ENCODE data around the gene NKIRAS2. TPM values are rescaled to one million over a fixed set of nuclear protein-coding genes. Genes with fewer than 3 reads are reported as not detected.

NKIRAS2 gene
- total and polyA plus RNA-seq, 7 experiments from 2014 or later: 14.3 to 30.5 (median 22.0) TPM

- DNase-seq (no peak), ATAC-seq (no peak)
- no peaks in the 10 kb centered on the region for H3K36me3 ChIP-seq (ENCODE audit: control insufficient read depth in 2 of 3, insufficient read depth in 3 of 3, low read length in 3 of 3)
- CTCF ChIA-PET: interaction anchor here (1.5 kb wide), 1 partner anchor 9 kb away, joined by 3 read pairs; the partner anchor contains the start of gene C17orf113
- H3K4me3 Mint-ChIP-seq: no peak overlapping the region
- H3K36me3 Mint-ChIP-seq: no peaks in the 10 kb centered on the region
- no peaks in the 10 kb centered on the region for H3K9me3 ChIP-seq (ENCODE audit: control insufficient read depth in 2 of 3, low read length in 3 of 3)
- H3K4me1 Mint-ChIP-seq: peaks cover 11 to 19% (median 17%) of the 10 kb centered on the region in 7 donors
- peaks cover 0 to 24% (median 7%) of the 10 kb centered on the region in 5 donors for H3K27me3 Mint-ChIP-seq
- no peak overlapping the region for H3K4me3 ChIP-seq (ENCODE audit: low read length)
- POLR2A ChIA-PET: no interaction called here
- intact Hi-C loops (cut with micrococcal nuclease): no loop called here
- H3K27me3 ChIP-seq (ENCODE audit: control insufficient read depth in 2 of 2, insufficient read depth in 2 of 2, low read length in 2 of 2): no peaks in the 10 kb centered on the region
- H3K9me3 Mint-ChIP-seq: peaks cover 0 to 1% (median 0%) of the 10 kb centered on the region in 11 donors
- H3K4me1 ChIP-seq (ENCODE audit: control insufficient read depth in 2 of 2, insufficient read depth in 2 of 2, low read length in 2 of 2): peaks cover 0 to 15% of the 10 kb centered on the region in 2 donors
- H3K27ac Mint-ChIP-seq: no peak overlapping the region
- H3K27ac ChIP-seq (ENCODE audit: low read depth, low read length): no peak overlapping the region
Observed at GRCh38 chr17:42059815-42060214, 39.9 kb downstream of the NKIRAS2 start.

DNA sequence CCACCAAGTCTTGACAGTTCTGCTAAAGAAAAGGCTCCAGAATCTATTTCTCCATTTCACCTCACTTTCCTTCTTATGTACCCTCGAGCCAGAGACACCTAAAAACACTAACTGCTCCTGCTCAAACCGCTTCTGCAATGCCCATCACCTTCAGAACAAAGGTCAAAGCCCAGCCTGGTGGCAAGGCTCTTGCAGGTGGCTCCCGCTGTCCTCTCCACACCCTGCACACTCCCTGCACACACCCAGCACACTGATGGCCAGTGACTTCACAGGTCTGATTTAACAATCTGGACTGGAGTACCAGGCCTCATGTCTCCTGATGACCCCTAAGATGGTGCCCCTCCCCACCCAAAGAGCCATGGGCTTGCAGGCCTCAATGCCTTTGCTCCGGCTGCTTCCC lies 40.3 kb downstream of the NKIRAS2 start:
- Mint-ChIP-seq H3K27ac (no peak overlapping the region), H3K27me3 (peaks cover 0 to 20% (median 3%) of the 10 kb centered on the region in 5 donors), H3K36me3 (no peaks in the 10 kb centered on the region), H3K4me3 (no peak overlapping the region), H3K4me1 (peaks cover 13 to 23% (median 18%) of the 10 kb centered on the region in 7 donors), H3K9me3 (peaks cover 0 to 1% (median 0%) of the 10 kb centered on the region in 11 donors)
- H3K9me3 ChIP-seq (ENCODE audit: control insufficient read depth in 2 of 3, low read length in 3 of 3): no peaks in the 10 kb centered on the region
- no peak overlapping the region for H3K4me3 ChIP-seq (ENCODE audit: low read length)
- intact Hi-C loops (cut with micrococcal nuclease): no loop called here
- no peaks in the 10 kb centered on the region for H3K36me3 ChIP-seq (ENCODE audit: control insufficient read depth in 2 of 3, insufficient read depth in 3 of 3, low read length in 3 of 3)
- ATAC-seq (no peak), DNase-seq (no peak)
- no peaks in the 10 kb centered on the region for H3K27me3 ChIP-seq (ENCODE audit: control insufficient read depth in 2 of 2, insufficient read depth in 2 of 2, low read length in 2 of 2)
- POLR2A ChIA-PET: no interaction called here
- peaks cover 0 to 20% of the 10 kb centered on the region in 2 donors for H3K4me1 ChIP-seq (ENCODE audit: control insufficient read depth in 2 of 2, insufficient read depth in 2 of 2, low read length in 2 of 2)
- CTCF ChIA-PET: interaction anchor here (1.5 kb wide), 1 partner anchor 9 kb away, joined by 3 read pairs; the partner anchor contains the start of gene C17orf113
- H3K27ac ChIP-seq (ENCODE audit: low read depth, low read length): no peak overlapping the region

DNA sequence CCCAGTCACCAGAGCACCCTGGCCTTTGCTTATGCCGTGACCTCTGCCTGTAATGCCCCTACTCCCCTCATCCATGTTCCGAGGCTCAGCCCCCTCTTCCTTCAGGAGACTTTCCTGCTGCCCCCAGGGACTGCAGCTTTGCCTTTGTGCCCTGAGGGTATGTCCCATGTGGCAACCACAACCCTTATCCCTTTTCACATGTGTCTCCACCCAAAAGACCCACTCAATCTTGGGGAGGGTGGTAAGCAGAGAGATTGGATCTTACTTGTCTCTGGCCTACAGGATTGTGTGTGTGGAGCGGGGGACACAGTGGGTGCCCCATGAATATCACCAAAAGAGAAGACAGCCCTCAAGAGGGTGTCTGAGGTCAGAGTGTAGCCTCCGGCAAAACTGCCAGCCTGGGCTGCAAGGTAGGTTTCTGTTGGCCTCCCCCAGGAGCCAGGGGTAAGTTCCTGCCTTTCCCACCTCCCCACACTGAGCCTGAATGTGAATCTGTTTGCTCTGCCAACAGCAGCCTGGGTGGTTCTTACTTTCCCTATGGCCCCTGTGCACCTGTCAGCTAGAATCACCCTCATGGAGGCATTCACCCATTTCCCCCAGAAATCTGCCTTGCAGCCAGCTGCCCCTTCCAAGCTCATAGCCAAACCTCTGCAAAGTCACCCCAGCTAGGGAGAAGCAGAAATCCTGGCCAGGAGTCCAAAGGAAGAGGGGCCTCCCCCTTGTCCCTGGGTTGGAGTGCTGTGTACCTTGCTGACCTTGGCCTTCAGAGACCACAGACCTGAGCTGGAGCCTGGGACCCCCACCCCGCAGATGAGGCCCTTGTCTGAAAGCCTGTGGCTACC lies 42.0 kb downstream of the NKIRAS2 start:
- DNase-seq (no peak), ATAC-seq (no peak)
- CTCF ChIA-PET: interaction anchor here (0.6 kb wide), 2 partner anchors 278 to 354 kb away, joined by 6 to 8 read pairs; no protein-coding TSS in a partner anchor
- Mint-ChIP-seq H3K27ac (peak overlapping the region in 1 of 9 donors; percentile 62), H3K9me3 (peaks cover 0 to 1% (median 0%) of the 10 kb centered on the region in 11 donors), H3K36me3 (no peaks in the 10 kb centered on the region), H3K27me3 (peaks cover 0 to 9% (median 0%) of the 10 kb centered on the region in 5 donors), H3K4me1 (peaks cover 13 to 24% (median 20%) of the 10 kb centered on the region in 7 donors), H3K4me3 (no peak overlapping the region)
- H3K27ac ChIP-seq (ENCODE audit: low read depth, low read length): no peak overlapping the region
- no peaks in the 10 kb centered on the region for H3K27me3 ChIP-seq (ENCODE audit: control insufficient read depth in 2 of 2, insufficient read depth in 2 of 2, low read length in 2 of 2)
- no peak overlapping the region for H3K4me3 ChIP-seq (ENCODE audit: low read length)
- intact Hi-C loops (cut with micrococcal nuclease): no loop called here
- POLR2A ChIA-PET: no interaction called here
- H3K9me3 ChIP-seq (ENCODE audit: control insufficient read depth in 2 of 3, low read length in 3 of 3): no peaks in the 10 kb centered on the region
- H3K4me1 ChIP-seq (ENCODE audit: control insufficient read depth in 2 of 2, insufficient read depth in 2 of 2, low read length in 2 of 2): peaks cover 0 to 21% of the 10 kb centered on the region in 2 donors
- no peaks in the 10 kb centered on the region for H3K36me3 ChIP-seq (ENCODE audit: control insufficient read depth in 2 of 3, insufficient read depth in 3 of 3, low read length in 3 of 3)

DNA sequence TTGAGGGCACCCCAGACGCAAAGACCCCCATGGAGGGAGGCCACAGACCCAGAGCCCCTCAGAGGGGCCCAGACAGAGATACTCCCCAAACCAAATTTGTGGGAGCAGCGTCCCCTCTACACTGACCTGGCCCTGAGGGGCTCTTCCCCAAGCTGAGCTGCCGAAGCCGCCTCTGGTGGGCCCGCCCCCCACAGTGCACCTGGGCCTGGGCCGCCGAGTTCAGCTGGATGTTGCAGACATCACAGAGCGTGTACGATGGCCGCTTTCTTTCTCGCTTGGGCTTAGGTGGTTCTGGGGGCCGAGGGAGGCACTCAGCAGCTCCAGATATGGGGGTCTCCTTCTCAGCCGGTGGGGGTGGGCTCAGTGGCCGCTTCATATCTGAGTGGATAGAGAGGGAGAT lies 42.8 kb downstream of the NKIRAS2 start:
- no peaks in the 10 kb centered on the region for H3K27me3 ChIP-seq (ENCODE audit: control insufficient read depth in 2 of 2, insufficient read depth in 2 of 2, low read length in 2 of 2)
- H3K27ac Mint-ChIP-seq: peak overlapping the region in 4 of 9 donors; percentile 46 to 77 (median 68)
- H3K4me1 Mint-ChIP-seq: peaks cover 13 to 24% (median 20%) of the 10 kb centered on the region in 7 donors
- no peaks in the 10 kb centered on the region for H3K36me3 ChIP-seq (ENCODE audit: control insufficient read depth in 2 of 3, insufficient read depth in 3 of 3, low read length in 3 of 3)
- H3K9me3 Mint-ChIP-seq: peaks cover 0 to 1% (median 0%) of the 10 kb centered on the region in 11 donors
- peaks cover 0 to 8% (median 0%) of the 10 kb centered on the region in 5 donors for H3K27me3 Mint-ChIP-seq
- ChIA-PET CTCF (no interaction called here), POLR2A (no interaction called here)
- intact Hi-C loops (cut with micrococcal nuclease): loop anchor here in 1 of 2 donors (1.0 kb wide), 1 partner anchor 37 kb away; no protein-coding TSS in a partner anchor
- peaks cover 0 to 21% of the 10 kb centered on the region in 2 donors for H3K4me1 ChIP-seq (ENCODE audit: control insufficient read depth in 2 of 2, insufficient read depth in 2 of 2, low read length in 2 of 2)
- no peak overlapping the region for H3K27ac ChIP-seq (ENCODE audit: low read depth, low read length)
- H3K4me3 Mint-ChIP-seq: peak overlapping the region in 3 of 10 donors; percentile 18 to 88 (median 29)
- ATAC-seq (no peak), DNase-seq (no peak)
- H3K36me3 Mint-ChIP-seq: no peaks in the 10 kb centered on the region
- H3K4me3 ChIP-seq (ENCODE audit: low read length): no peak overlapping the region
- no peaks in the 10 kb centered on the region for H3K9me3 ChIP-seq (ENCODE audit: control insufficient read depth in 2 of 3, low read length in 3 of 3)

GRCh38 chr17:42065201-42065600 lies 45.3 kb downstream of the NKIRAS2 start:
- Mint-ChIP-seq H3K4me1 (peaks cover 11 to 24% (median 20%) of the 10 kb centered on the region in 7 donors), H3K4me3 (peak overlapping the region in 5 of 10 donors; percentile 29 to 82 (median 36))

DNA sequence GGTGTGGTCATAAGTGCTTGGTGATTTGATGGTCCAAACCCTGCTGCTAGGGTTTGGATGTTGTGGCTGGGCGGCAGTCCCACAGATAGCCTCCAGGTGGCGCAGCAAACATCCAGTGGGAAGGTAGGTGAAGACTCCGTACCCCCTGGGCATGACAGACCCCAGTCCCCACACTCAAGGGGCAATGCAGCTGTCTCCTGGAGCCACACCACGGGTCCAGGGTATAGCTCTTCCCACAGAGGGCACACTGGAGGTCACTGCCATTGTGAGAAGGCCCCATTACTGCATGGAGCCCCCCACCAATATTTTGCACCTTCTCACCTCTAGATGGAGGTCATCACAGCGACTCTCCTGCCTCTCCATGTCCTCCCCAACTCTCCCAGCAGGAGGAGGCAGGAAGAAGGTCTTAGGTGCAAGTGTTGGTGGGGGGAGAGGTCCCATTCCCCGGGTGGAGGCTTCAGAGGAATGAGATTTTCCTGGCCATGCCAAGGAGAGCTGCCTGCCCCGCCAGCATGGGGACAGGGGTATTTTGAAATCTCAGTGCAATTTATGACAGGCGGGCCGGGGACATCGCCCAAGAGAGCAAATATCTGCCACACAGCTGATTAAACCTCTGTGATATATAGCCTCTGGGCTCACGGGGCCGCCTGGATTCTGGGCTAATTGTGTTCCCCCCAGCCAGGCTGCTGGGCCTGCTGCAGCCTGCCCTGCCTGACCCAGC lies 47.6 kb downstream of the NKIRAS2 start:
- Mint-ChIP-seq H3K4me1 (peaks cover 9 to 30% (median 23%) of the 10 kb centered on the region in 7 donors), H3K36me3 (no peaks in the 10 kb centered on the region), H3K27ac (peak overlapping the region in 1 of 9 donors; percentile 36), H3K9me3 (peaks cover 0 to 1% (median 0%) of the 10 kb centered on the region in 11 donors), H3K27me3 (peaks cover 4 to 21% (median 11%) of the 10 kb centered on the region in 5 donors), H3K4me3 (no peak overlapping the region)
- no peaks in the 10 kb centered on the region for H3K36me3 ChIP-seq (ENCODE audit: control insufficient read depth in 2 of 3, insufficient read depth in 3 of 3, low read length in 3 of 3)
- H3K4me3 ChIP-seq (ENCODE audit: low read length): no peak overlapping the region
- ChIA-PET POLR2A (interaction anchor here (0.9 to 1.6 kb wide), 3 partner anchors 45 to 53 kb away, joined by 3 to 7 read pairs (median 5); partner anchors contain the start of genes DHX58 and KAT2A), CTCF (interaction anchor here (0.7 to 4.1 kb wide), 11 partner anchors 9 to 57 kb away, joined by 3 to 21 read pairs (median 4); partner anchors contain the start of genes DHX58 and KAT2A)
- no peak overlapping the region for H3K27ac ChIP-seq (ENCODE audit: low read depth, low read length)
- peaks cover 7 to 30% of the 10 kb centered on the region in 2 donors for H3K4me1 ChIP-seq (ENCODE audit: control insufficient read depth in 2 of 2, insufficient read depth in 2 of 2, low read length in 2 of 2)
- intact Hi-C loops (cut with micrococcal nuclease): loop anchor here (1.0 to 5.0 kb wide), 7 partner anchors 34 to 340 kb away; partner anchors contain the start of genes DHX58 (in 1 of the 2) and KCNH4 (in 1 of the 2)
- H3K9me3 ChIP-seq (ENCODE audit: control insufficient read depth in 2 of 3, low read length in 3 of 3): no peaks in the 10 kb centered on the region
- ATAC-seq: peak; percentile 63
- DNase-seq: peak; percentile 31 to 72 (median 58)
- H3K27me3 ChIP-seq (ENCODE audit: control insufficient read depth in 2 of 2, insufficient read depth in 2 of 2, low read length in 2 of 2): peaks cover 0 to 2% of the 10 kb centered on the region in 2 donors

More at GRCh38 chr17:42065201-42065600, 45.3 kb downstream of the NKIRAS2 start:
- H3K36me3 Mint-ChIP-seq: no peaks in the 10 kb centered on the region
- Histone ChIP-seq H3K36me3 (ENCODE audit: control insufficient read depth in 2 of 3, insufficient read depth in 3 of 3, low read length in 3 of 3) (no peaks in the 10 kb centered on the region), H3K27me3 (ENCODE audit: control insufficient read depth in 2 of 2, insufficient read depth in 2 of 2, low read length in 2 of 2) (no peaks in the 10 kb centered on the region), H3K27ac (ENCODE audit: low read depth, low read length) (no peak overlapping the region), H3K4me1 (ENCODE audit: control insufficient read depth in 2 of 2, insufficient read depth in 2 of 2, low read length in 2 of 2) (peaks cover 0 to 21% of the 10 kb centered on the region in 2 donors), H3K4me3 (ENCODE audit: low read length) (no peak overlapping the region), H3K9me3 (ENCODE audit: control insufficient read depth in 2 of 3, low read length in 3 of 3) (no peaks in the 10 kb centered on the region)
- ATAC-seq (peak; percentile 45), DNase-seq (peak in 6 of 9 donors; percentile 14 to 53 (median 25))
- POLR2A ChIA-PET: interaction anchor here (1.1 to 1.2 kb wide), 2 partner anchors 49 to 100 kb away, joined by 3 read pairs; no protein-coding TSS in a partner anchor
- H3K9me3 Mint-ChIP-seq: peaks cover 0 to 1% (median 0%) of the 10 kb centered on the region in 11 donors
- peaks cover 0 to 9% (median 0%) of the 10 kb centered on the region in 5 donors for H3K27me3 Mint-ChIP-seq
- peak overlapping the region in 6 of 9 donors; percentile 52 to 87 (median 80) for H3K27ac Mint-ChIP-seq
- CTCF ChIA-PET: interaction anchor here (0.6 to 4.1 kb wide), 21 partner anchors 9 to 667 kb away, joined by 3 to 21 read pairs (median 5); partner anchors contain the start of genes DHX58, DNAJC7, KAT2A and NKIRAS2
- intact Hi-C loops (cut with micrococcal nuclease): loop anchor here (1.0 to 5.0 kb wide), 3 partner anchors 37 to 342 kb away; no protein-coding TSS in a partner anchor
